IPS DF 19.7 (cell line): ENCODE data around the gene BCAN.
"Not testable (repeated sequence)": the region's sequence is repeated elsewhere in the genome, so short reads cannot be mapped to it uniquely, and the experiment has no call there.

ENCODE experiments used
- DNase-seq: peaks from one replicate; pipeline ENCODE4 v3.0.0-alpha.2; 2013; ENCODE audit warnings: low read depth, low spot score

The BCAN gene, protein sequence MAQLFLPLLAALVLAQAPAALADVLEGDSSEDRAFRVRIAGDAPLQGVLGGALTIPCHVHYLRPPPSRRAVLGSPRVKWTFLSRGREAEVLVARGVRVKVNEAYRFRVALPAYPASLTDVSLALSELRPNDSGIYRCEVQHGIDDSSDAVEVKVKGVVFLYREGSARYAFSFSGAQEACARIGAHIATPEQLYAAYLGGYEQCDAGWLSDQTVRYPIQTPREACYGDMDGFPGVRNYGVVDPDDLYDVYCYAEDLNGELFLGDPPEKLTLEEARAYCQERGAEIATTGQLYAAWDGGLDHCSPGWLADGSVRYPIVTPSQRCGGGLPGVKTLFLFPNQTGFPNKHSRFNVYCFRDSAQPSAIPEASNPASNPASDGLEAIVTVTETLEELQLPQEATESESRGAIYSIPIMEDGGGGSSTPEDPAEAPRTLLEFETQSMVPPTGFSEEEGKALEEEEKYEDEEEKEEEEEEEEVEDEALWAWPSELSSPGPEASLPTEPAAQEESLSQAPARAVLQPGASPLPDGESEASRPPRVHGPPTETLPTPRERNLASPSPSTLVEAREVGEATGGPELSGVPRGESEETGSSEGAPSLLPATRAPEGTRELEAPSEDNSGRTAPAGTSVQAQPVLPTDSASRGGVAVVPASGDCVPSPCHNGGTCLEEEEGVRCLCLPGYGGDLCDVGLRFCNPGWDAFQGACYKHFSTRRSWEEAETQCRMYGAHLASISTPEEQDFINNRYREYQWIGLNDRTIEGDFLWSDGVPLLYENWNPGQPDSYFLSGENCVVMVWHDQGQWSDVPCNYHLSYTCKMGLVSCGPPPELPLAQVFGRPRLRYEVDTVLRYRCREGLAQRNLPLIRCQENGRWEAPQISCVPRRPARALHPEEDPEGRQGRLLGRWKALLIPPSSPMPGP

GRCh38 chr1:156641761-156642264, at the start of gene BCAN:
Gene BCAN (plus strand): TSS chr1:156642117. CDS start chr1:156646055, 3,938 bp downstream.
- no peak for DNase-seq

- no peak for DNase-seq
Measured at GRCh38 chr1:156592158-156592909, 49.6 kb upstream of the BCAN start.

DNA sequence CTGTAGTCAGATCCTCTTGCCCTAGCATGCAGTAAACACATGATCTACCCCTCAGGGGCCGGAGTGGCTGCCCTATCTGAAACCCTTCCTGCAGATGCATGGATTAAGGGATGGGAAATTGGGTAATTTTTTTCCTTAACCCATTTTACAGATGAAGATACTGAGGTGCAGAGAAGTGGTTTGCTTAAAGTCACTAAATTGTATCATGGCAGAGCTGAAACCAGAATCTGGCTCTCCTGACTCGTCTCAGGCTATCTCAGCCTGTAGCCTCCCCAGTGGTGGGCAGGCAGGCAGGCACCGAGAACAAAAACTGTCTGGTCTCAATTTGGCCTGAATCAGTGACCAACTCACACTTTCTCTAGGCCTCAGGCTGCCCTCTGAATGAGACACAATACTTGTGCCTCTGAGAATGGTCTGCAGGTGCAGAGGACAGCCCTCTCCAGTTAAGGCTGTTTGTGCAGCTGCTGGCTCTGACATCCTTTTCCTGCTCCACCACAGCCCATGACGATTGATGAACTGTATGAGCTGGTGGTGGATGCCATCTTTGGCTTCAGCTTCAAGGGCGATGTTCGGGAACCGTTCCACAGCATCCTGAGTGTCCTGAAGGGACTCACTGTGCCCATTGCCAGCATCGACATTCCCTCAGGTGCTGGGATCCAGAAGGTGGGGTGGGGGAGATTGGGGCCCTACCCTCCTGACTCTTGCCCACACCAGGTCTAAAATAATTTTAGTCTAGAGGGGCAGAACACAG, 48.8 kb upstream of the BCAN start:
- no peak for DNase-seq

GRCh38 chr1:156593661-156593989, 48.3 kb upstream of the BCAN start:
- no peak for DNase-seq

DNA sequence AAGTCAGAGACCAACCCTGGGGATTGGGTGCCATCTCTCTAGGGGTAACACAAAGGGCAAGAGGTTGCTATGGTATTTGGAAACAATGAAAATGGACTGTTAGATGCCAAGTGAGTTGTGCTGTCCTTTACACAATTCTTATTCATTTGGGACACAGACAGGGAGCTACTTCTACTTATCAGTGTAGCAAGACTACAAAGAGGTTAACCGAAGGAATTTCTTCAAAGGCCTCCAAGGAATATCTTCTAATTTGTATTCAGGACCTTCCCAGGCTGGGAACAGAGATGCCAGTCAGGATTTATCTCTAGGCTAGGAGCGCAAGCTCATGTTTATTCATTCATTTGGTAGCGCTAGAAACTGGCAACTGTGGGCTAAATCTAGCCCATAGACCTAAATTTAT, 47.7 kb upstream of the BCAN start:
- DNase-seq, result no peak

- DNase-seq, result no peak
Measured at GRCh38 chr1:156595016-156595415, 46.9 kb upstream of the BCAN start.

DNA sequence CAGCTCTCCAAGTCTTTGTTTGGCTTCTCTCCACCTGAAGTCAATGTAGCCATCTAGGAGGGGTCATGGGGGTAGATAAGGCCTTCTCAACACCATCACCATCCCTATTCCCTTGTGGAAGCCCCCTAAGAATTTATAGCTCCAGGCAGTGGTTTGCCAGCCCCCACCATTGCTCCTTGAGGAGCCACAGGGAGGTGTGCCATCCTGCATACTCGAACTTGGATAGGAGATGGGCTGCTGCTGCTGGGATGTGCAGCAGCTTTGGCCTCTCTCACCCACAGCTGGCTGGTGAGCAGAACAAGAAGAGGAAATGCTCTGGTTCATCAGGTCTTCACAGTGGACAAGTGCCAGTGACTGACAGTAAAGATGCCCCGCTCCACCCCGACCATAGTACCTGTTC, 45.5 kb upstream of the BCAN start:
- DNase-seq, result no peak

GRCh38 chr1:156598125-156598524, 43.8 kb upstream of the BCAN start:
- DNase-seq, result no peak

GRCh38 chr1:156598731-156599432, 43.0 kb upstream of the BCAN start:
- DNase-seq, result no peak

GRCh38 chr1:156599811-156600210, 42.1 kb upstream of the BCAN start:
- DNase-seq, result no peak

DNA sequence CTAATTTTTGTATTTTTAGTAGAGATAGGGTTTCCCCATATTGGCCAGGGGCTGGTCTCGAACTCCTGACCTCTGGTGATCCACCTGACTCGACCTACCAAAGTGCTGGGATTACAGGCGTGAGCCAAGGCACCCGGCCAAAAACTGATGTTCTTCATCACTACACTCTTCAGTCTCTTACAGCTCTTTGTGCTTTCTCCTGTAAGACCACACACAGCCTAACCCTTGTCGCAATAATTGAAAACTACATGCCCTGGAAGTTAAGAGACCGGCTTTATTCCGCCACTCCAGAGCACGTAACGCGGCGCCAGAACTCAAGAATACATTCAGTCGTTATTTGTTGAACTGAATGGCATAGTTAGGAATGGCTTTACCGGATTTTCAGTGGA, 41.2 kb upstream of the BCAN start:
- DNase-seq, result no peak

- peak; percentile 90 for DNase-seq
Measured at GRCh38 chr1:156601122-156601830, 40.6 kb upstream of the BCAN start, which contains the start of gene GPATCH4. Gene GPATCH4 (minus strand): TSS chr1:156601479.

GRCh38 chr1:156601892-156602291, 40.0 kb upstream of the BCAN start:
- DNase-seq, result no peak

DNA sequence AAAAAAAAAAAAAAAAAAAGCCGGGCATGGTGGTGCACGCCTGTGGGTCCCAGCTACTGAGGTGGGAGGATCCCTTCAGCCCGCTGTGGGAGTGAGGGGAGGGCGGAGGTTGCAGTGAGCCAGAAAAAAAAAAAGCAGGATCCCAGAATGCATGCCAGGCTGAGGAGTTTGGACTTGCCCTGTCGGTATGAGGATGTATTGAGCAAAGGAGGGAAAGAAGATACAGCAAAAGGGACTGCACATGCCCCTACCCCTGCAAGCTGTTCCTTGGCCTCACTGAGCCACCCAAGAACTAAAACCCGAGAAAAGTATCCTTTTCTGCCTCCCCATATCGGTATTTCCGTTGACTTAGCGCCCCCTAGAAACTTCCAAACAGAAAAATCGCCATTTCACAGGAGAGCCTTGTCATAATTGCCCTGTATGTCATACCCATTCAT, 39.3 kb upstream of the BCAN start:
- no peak for DNase-seq

GRCh38 chr1:156607344-156607743, 34.6 kb upstream of the BCAN start:
- DNase-seq, result not testable (repeated sequence)

GRCh38 chr1:156608036-156608674, 33.8 kb upstream of the BCAN start:
- DNase-seq, result no peak

DNA sequence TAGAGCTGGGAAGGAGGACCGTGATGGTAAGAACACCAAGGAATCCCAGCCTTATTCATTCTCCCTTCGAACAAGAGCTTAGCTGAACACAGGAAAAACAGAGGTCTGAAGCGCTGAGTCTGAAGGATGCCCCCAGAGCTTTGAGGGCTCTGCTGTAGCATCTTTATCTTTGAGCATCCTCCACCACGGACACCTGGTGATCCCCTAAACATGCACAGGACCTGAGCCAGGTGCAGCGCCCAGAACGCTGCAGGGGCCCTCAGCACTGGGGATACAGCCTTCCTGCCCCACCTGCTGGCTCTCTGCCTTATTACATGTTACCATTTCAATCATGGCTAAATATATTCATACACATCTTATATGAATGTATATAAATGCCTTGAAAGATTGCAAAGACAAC, 32.9 kb upstream of the BCAN start:
- DNase-seq, result no peak

GRCh38 chr1:156610072-156610471, 31.8 kb upstream of the BCAN start:
- DNase-seq, result not testable (repeated sequence)

DNA sequence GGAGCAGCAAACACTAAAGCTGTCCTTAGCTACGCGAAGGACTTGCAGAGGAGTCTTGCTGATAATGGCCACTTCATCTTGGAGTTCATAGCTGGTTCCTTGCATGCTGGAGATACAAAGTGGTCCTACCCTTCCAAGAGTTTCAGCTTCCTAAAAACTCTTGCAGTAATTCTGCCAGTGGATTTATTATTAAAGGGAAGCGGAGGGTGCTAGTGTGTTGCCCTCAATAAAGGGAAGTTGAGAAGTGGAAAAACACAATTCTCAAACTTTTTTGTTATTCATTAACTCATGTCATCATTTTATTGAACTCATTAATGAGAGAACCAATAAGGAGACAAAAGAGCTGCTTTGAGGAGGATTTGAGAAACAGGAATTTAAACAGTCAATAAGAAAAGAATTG, 29.3 kb upstream of the BCAN start:
- no peak for DNase-seq
